CD14-positive monocyte (primary cell): Measurements from ENCODE around the gene SLC6A16. TPM values are rescaled to one million over a fixed set of nuclear protein-coding genes. Genes with fewer than 3 reads are reported as not detected.
"Not testable (repeated sequence)": the region's sequence is repeated elsewhere in the genome, so short reads cannot be mapped to it uniquely, and the experiment has no call there.

Experiments
- DNase-seq, 3 donors: peaks; one replicate each; pipeline ENCODE4 v3.0.0-alpha.2; 2011 to 2022
- H2AFZ ChIP-seq: 2 replicates; pipeline ENCODE4 v1.6.0; 2012; ENCODE audit warnings: mild to moderate bottlenecking, low read depth, low read length, inconsistent platforms; ENCODE audit not compliant: insufficient read depth, poor library complexity, severe bottlenecking
- H3K27ac ChIP-seq, 2 donors: 1 replicate in 1 of 2; 2 replicates in 1 of 2; pipeline ENCODE4 v1.5.1; 2012 to 2013; ENCODE audit warnings: low read length in 2 of 2, control low read depth in 1 of 2, inconsistent platforms in 1 of 2, low read depth in 1 of 2, mild to moderate bottlenecking in 1 of 2
- H3K27me3 ChIP-seq, 2 donors: one replicate each; pipeline versions ENCODE4 v1.6.0 to v1.6.1; 2011 to 2013; ENCODE audit warnings: low read length in 2 of 2; ENCODE audit not compliant: control insufficient read depth in 2 of 2, insufficient read depth in 2 of 2
- H3K36me3 ChIP-seq, 2 donors: replicated peaks in 1 of 2; 1 replicate in 1 of 2; 2 replicates in 1 of 2; pipeline versions ENCODE4 v1.5.1 to v1.6.1; 2012 to 2013; ENCODE audit warnings: low read length in 2 of 2, control low read depth in 1 of 2, inconsistent platforms in 1 of 2, mild to moderate bottlenecking in 1 of 2; ENCODE audit not compliant: insufficient read depth in 2 of 2, control insufficient read depth in 1 of 2
- H3K4me1 ChIP-seq, 2 donors: 1 replicate in 1 of 2; 2 replicates in 1 of 2; pipeline versions ENCODE4 v1.5.1 to v1.6.1; 2012 to 2013; ENCODE audit warnings: low read length in 2 of 2, control low read depth in 1 of 2, inconsistent platforms in 1 of 2, mild to moderate bottlenecking in 1 of 2, moderate library complexity in 1 of 2; ENCODE audit not compliant: insufficient read depth in 2 of 2, control insufficient read depth in 1 of 2
- H3K4me2 ChIP-seq: replicated peaks from 2 replicates; pipeline ENCODE3; 2012; ENCODE audit warnings: low read length, moderate library complexity, mild to moderate bottlenecking; ENCODE audit not compliant: poor library complexity, severe bottlenecking; ENCODE audit errors: extremely low read depth
- H3K4me3 ChIP-seq, 3 experiments: fragments of 200-600 bp in 1 of 3; sonication (generic) in 1 of 3; replicated peaks in 1 of 3; 1 replicate in 2 of 3; 2 replicates in 1 of 3; pipeline ENCODE4 v1.5.1; 2011 to 2013; ENCODE audit warnings: low read length in 3 of 3, mild to moderate bottlenecking in 3 of 3, control low read depth in 2 of 3, low read depth in 2 of 3, inconsistent platforms in 1 of 3, moderate library complexity in 1 of 3
- H3K79me2 ChIP-seq: 2 replicates; pipeline ENCODE4 v1.6.0; 2012; ENCODE audit warnings: mild to moderate bottlenecking, control low read depth, inconsistent platforms, low read length, moderate library complexity; ENCODE audit not compliant: insufficient read depth
- H3K9ac ChIP-seq: 2 replicates; pipeline ENCODE4 v1.6.0; 2017; ENCODE audit warnings: low read length, mild to moderate bottlenecking; ENCODE audit not compliant: insufficient read depth, poor library complexity, severe bottlenecking
- H3K9me3 ChIP-seq, 2 donors: replicated peaks in 1 of 2; 1 replicate in 1 of 2; 2 replicates in 1 of 2; pipeline versions ENCODE4 v1.5.1 to v1.6.1; 2012 to 2013; ENCODE audit warnings: low read length in 2 of 2, control low read depth in 1 of 2; ENCODE audit not compliant: control insufficient read depth in 1 of 2, insufficient read depth in 1 of 2
- H4K20me1 ChIP-seq: 2 replicates; pipeline ENCODE4 v1.6.0; 2012; ENCODE audit warnings: mild to moderate bottlenecking, low read length, control low read depth, moderate library complexity; ENCODE audit not compliant: insufficient read depth
- H3K27ac Mint-ChIP-seq, 7 donors: one replicate each; pipeline ENCODE4 v1.8.0; 2020; ENCODE audit warnings: mild to moderate bottlenecking in 7 of 7, mixed read lengths in 7 of 7, moderate library complexity in 6 of 7, inconsistent platforms in 2 of 7
- H3K27me3 Mint-ChIP-seq, 3 donors: one replicate each; pipeline ENCODE4 v1.8.0; 2021 to 2022; ENCODE audit warnings: low read depth in 3 of 3, mild to moderate bottlenecking in 3 of 3, mixed read lengths in 3 of 3, moderate library complexity in 3 of 3, inconsistent platforms in 1 of 3
- H3K36me3 Mint-ChIP-seq, 2 donors: one replicate each; pipeline ENCODE4 v1.8.0; 2020; ENCODE audit warnings: mixed read lengths in 2 of 2, inconsistent platforms in 1 of 2, mild to moderate bottlenecking in 1 of 2
- H3K4me1 Mint-ChIP-seq: one replicate; pipeline ENCODE4 v1.8.0; 2020; ENCODE audit warnings: mild to moderate bottlenecking, mixed read lengths
- H3K4me3 Mint-ChIP-seq, 2 donors: one replicate each; pipeline ENCODE4 v1.8.0; 2020; ENCODE audit warnings: mild to moderate bottlenecking in 2 of 2, mixed read lengths in 2 of 2, moderate library complexity in 1 of 2
- H3K9me3 Mint-ChIP-seq, 7 donors: one replicate each; pipeline ENCODE4 v1.8.0; 2020 to 2022; ENCODE audit warnings: mixed read lengths in 7 of 7, mild to moderate bottlenecking in 6 of 7, moderate library complexity in 6 of 7, inconsistent platforms in 2 of 7
- CTCF ChIP-seq: fragments of 200-600 bp; IDR thresholded peaks from one replicate; pipeline ENCODE4 v1.8.0; 2022; ENCODE audit warnings: antibody characterized with exemption, mild to moderate bottlenecking
- WGBS: methylation state at CpG from one replicate; pipeline ENCODE4 v1.1.5; 2013; ENCODE audit warnings: missing lambda C conversion rate; ENCODE audit not compliant: insufficient coverage; 5-methylcytosine and 5-hydroxymethylcytosine counted together
- intact Hi-C, 2 donors: fragments of 100-400 bp; cut with micrococcal nuclease; formaldehyde crosslinking; loops; one replicate each; pipeline versions ENCODE4 v1.15.0 to v1.15.1; 2023
- polyA plus RNA-seq, 3 donors: library from polyadenylated mRNA; depleted of rRNA in 1 of 3; unstranded in 2 of 3; stranded (reverse) in 1 of 3; fragments of 300-500 nt in 2 of 3; fragments of >200 nt in 1 of 3; fragmentation: Illumina TruSeq in 2 of 3; gene quantifications; 1 replicate in 2 of 3; 2 replicates in 1 of 3; pipeline ENCODE4 v1.2.3, GENCODE V29; 2012 to 2021

Gene SLC6A16
- polyA plus RNA-seq, 3 donors = 0.21 to 1.5 (median 0.55) TPM

DNA sequence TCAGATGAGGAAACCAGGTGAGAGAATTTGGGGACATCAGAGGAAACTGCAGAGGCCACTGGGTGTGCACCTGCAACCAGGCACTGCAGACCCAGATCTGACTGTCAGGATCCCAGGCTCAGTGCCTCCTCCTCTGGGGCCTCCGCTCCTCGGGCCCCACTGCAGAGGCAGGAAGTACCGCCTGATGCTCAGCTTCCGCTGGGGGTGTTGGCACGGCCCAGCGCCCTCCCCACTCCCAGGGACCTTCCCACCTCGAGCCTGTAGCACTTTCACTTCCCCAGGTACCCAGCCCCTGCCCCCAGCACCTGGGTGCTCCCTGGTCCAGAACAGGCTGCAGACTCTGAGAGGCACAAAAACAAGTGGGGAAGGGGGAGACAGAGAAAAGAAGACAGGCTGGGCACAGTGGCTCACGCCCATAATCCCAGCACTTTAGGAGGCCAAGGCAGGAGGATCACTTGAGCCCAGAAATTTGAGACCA lies 8.9 kb upstream of the SLC6A16 start:
- peak; percentile 33 to 60 (median 43) for DNase-seq
- intact Hi-C loops = no loop called here
- Mint-ChIP-seq H3K4me3 (peak overlapping the region; percentile 64 to 80), H3K4me1 (peaks cover 63% of the 10 kb centered on the region), H3K36me3 (peaks cover 23 to 33% of the 10 kb centered on the region in 2 donors), H3K27me3 (peaks cover 0 to 3% (median under 1%) of the 10 kb centered on the region in 3 donors), H3K9me3 (peaks cover 0 to 5% (median 0%) of the 10 kb centered on the region in 7 donors), H3K27ac (peak overlapping the region; percentile 85 to 96 (median 94))
- H3K9ac ChIP-seq = peak overlapping the region; percentile 54
- WGBS = 0% methylated on average over 4 of the region's 8 CpGs
- no peak for TF ChIP-seq CTCF
- H2AFZ ChIP-seq = peak overlapping the region; percentile 73
- H3K79me2 ChIP-seq = peaks cover 36% of the 10 kb centered on the region
- H3K27ac ChIP-seq = peak overlapping the region; percentile 62 to 84
- no peaks in the 10 kb centered on the region for H3K27me3 ChIP-seq
- peaks cover 54 to 75% of the 10 kb centered on the region in 2 donors for H3K4me1 ChIP-seq
- H3K4me2 ChIP-seq = peak overlapping the region; percentile 66
- no peaks in the 10 kb centered on the region for H3K9me3 ChIP-seq
- peaks cover 12 to 21% of the 10 kb centered on the region in 2 donors for H3K36me3 ChIP-seq
- peaks cover 22% of the 10 kb centered on the region for H4K20me1 ChIP-seq
- H3K4me3 ChIP-seq = peak overlapping the region in 2 of 3 experiments; percentile 3 to 65

DNA sequence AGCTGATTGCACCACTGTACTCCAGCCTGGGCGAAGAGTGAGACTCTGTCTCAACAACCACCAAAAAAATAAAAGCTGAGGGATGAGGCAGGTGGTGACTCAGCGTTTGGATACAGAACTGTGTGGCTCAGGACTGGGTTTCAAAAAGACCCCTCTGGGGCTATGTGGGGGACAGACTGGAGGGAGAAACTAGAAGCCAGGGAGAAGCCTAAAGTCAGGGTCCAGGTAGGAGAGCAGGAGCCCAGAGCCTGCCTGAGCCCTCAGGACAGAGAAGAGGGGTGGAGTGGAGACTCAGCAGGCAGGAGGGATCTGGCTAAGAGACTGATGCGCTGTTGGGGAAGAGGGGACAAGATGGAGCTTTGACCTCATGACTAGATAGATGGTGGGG lies 8.4 kb upstream of the SLC6A16 start:
- peak overlapping the region; percentile 66 for H3K4me2 ChIP-seq
- H3K4me1 Mint-ChIP-seq = peaks cover 59% of the 10 kb centered on the region
- H3K9ac ChIP-seq = peak overlapping the region; percentile 54
- H4K20me1 ChIP-seq = peaks cover 18% of the 10 kb centered on the region
- peaks cover 0 to 1% (median 0%) of the 10 kb centered on the region in 7 donors for H3K9me3 Mint-ChIP-seq
- peaks cover 8 to 17% of the 10 kb centered on the region in 2 donors for H3K36me3 ChIP-seq
- whole genome bisulfite sequencing = 40% methylated on average over 2 of the region's 3 CpGs
- H3K9me3 ChIP-seq = no peaks in the 10 kb centered on the region
- H3K27me3 Mint-ChIP-seq = peaks cover 0 to 3% (median 0%) of the 10 kb centered on the region in 3 donors
- peak overlapping the region in 2 of 3 experiments; percentile 3 to 65 for H3K4me3 ChIP-seq
- peaks cover 19 to 30% of the 10 kb centered on the region in 2 donors for H3K36me3 Mint-ChIP-seq
- H3K27me3 ChIP-seq = no peaks in the 10 kb centered on the region
- H3K4me1 ChIP-seq = peaks cover 54 to 70% of the 10 kb centered on the region in 2 donors
- H3K27ac Mint-ChIP-seq = peak overlapping the region; percentile 84 to 96 (median 94)
- peak overlapping the region; percentile 62 to 84 for H3K27ac ChIP-seq
- H2AFZ ChIP-seq = peak overlapping the region; percentile 73
- peak in 2 of 3 donors; percentile 32 to 50 for DNase-seq
- intact Hi-C loops = no loop called here
- peak overlapping the region; percentile 64 to 80 for H3K4me3 Mint-ChIP-seq
- TF ChIP-seq CTCF = no peak
- peaks cover 36% of the 10 kb centered on the region for H3K79me2 ChIP-seq

- H3K27me3 Mint-ChIP-seq, H3K9me3 Mint-ChIP-seq, H3K9ac ChIP-seq, H3K27me3 ChIP-seq, intact Hi-C loops, DNase-seq, H3K9me3 ChIP-seq: not testable (repeated sequence)
- peak overlapping the region; percentile 62 to 84 for H3K27ac ChIP-seq
- WGBS = 64% methylated on average over 7 of the region's 13 CpGs
- H3K36me3 ChIP-seq = peaks cover 3 to 11% of the 10 kb centered on the region in 2 donors
- Mint-ChIP-seq H3K4me1 (peaks cover 58% of the 10 kb centered on the region), H3K27ac (peak overlapping the region; percentile 84 to 96 (median 94)), H3K4me3 (peak overlapping the region; percentile 64 to 80), H3K36me3 (peaks cover 13 to 27% of the 10 kb centered on the region in 2 donors)
- peaks cover 33% of the 10 kb centered on the region for H3K79me2 ChIP-seq
- peak overlapping the region in 1 of 3 experiments; percentile 65 for H3K4me3 ChIP-seq
- H3K4me1 ChIP-seq = peaks cover 54 to 68% of the 10 kb centered on the region in 2 donors
- peak overlapping the region; percentile 73 for H2AFZ ChIP-seq
- peak overlapping the region; percentile 66 for H3K4me2 ChIP-seq
- H4K20me1 ChIP-seq = peaks cover 12% of the 10 kb centered on the region
These were observed 7.9 kb upstream of the SLC6A16 start for GRCh38 chr19:49332691-49333417.
